ENCODE results near the gene HHAT.

HHAT gene

GRCh38 chr1:210359255-210359654 lies 30.6 kb downstream of the HHAT start:
- no peak for DNase-seq (ENCODE audit: low read depth)

- no peak for DNase-seq (ENCODE audit: low read depth)
Observed at GRCh38 chr1:210360852-210361477, 32.3 kb downstream of the HHAT start.

- DNase-seq (ENCODE audit: low read depth) = no peak
Observed at GRCh38 chr1:210361665-210362064, 33.0 kb downstream of the HHAT start.

- DNase-seq (ENCODE audit: low read depth) = no peak
Observed at GRCh38 chr1:210362526-210362925, 33.8 kb downstream of the HHAT start.

GRCh38 chr1:210363119-210363518 lies 34.4 kb downstream of the HHAT start:
- DNase-seq (ENCODE audit: low read depth) = no peak

GRCh38 chr1:210364479-210364878 lies 35.8 kb downstream of the HHAT start:
- no peak for DNase-seq (ENCODE audit: low read depth)

- DNase-seq (ENCODE audit: low read depth) = no peak
Observed at GRCh38 chr1:210366767-210367166, 38.1 kb downstream of the HHAT start.

- DNase-seq (ENCODE audit: low read depth) = no peak
Observed at GRCh38 chr1:210367566-210367965, 38.9 kb downstream of the HHAT start.

GRCh38 chr1:210369425-210369824 lies 40.7 kb downstream of the HHAT start:
- no peak for DNase-seq (ENCODE audit: low read depth)

GRCh38 chr1:210371916-210372315 lies 43.2 kb downstream of the HHAT start:
- no peak for DNase-seq (ENCODE audit: low read depth)

GRCh38 chr1:210372491-210372890 lies 43.8 kb downstream of the HHAT start:
- DNase-seq (ENCODE audit: low read depth) = no peak

GRCh38 chr1:210372931-210373627 lies 44.4 kb downstream of the HHAT start:
- no peak for DNase-seq (ENCODE audit: low read depth)

- no peak for DNase-seq (ENCODE audit: low read depth)
Observed at GRCh38 chr1:210373628-210373877, 44.9 kb downstream of the HHAT start.

- DNase-seq (ENCODE audit: low read depth) = peak; percentile 43
Observed at GRCh38 chr1:210373878-210374599, 45.3 kb downstream of the HHAT start.

- DNase-seq (ENCODE audit: low read depth) = no peak
Observed at GRCh38 chr1:210374600-210374953, 45.9 kb downstream of the HHAT start.

- DNase-seq (ENCODE audit: low read depth) = no peak
Observed at GRCh38 chr1:210376836-210377372, 48.2 kb downstream of the HHAT start.

- no peak for DNase-seq (ENCODE audit: low read depth)
Observed at GRCh38 chr1:210377731-210378333, 49.1 kb downstream of the HHAT start.

GRCh38 chr1:210378736-210379135 lies 50.0 kb downstream of the HHAT start:
- no peak for DNase-seq (ENCODE audit: low read depth)

- DNase-seq (ENCODE audit: low read depth) = no peak
Observed at GRCh38 chr1:210381934-210382333, 53.2 kb downstream of the HHAT start.

GRCh38 chr1:210384625-210385024 lies 55.9 kb downstream of the HHAT start:
- DNase-seq (ENCODE audit: low read depth) = no peak

- no peak for DNase-seq (ENCODE audit: low read depth)
Observed at GRCh38 chr1:210385228-210385627, 56.5 kb downstream of the HHAT start.

GRCh38 chr1:210394281-210394821 lies 65.6 kb downstream of the HHAT start:
- DNase-seq (ENCODE audit: low read depth) = no peak

- DNase-seq (ENCODE audit: low read depth) = no peak
Observed at GRCh38 chr1:210396541-210396940, 67.8 kb downstream of the HHAT start.

Data from activated T-cell treated with anti-CD3 and anti-CD28 coated beads for 24 hours (primary cell).